CD4-positive, CD25-positive, alpha-beta regulatory T cell (primary cell): ENCODE results near the gene TNFRSF21. TPM values are rescaled to one million over a fixed set of nuclear protein-coding genes. Genes with fewer than 3 reads are reported as not detected.
A peak's percentile ranks its signal among the peaks of the same experiment; 100 is the strongest.

Experiments
- ATAC-seq, 2 donors: fragments of 150-1000 bp; cut with Tn5 transposase; one replicate each; pipeline ENCODE4 v1.10.0; 2021; ENCODE audit warnings: low read depth in 2 of 2, moderate number of reproducible peaks in 2 of 2, moderate library complexity in 1 of 2
- DNase-seq, 3 donors: peaks; one replicate each; pipeline versions ENCODE4 v3.0.0 to v3.0.0-alpha.2; 2012 to 2022; ENCODE audit warnings: mixed read lengths in 1 of 3
- H3K27ac ChIP-seq: one replicate; pipeline ENCODE4 v1.7.0; 2013; ENCODE audit warnings: mild to moderate bottlenecking, low read length; ENCODE audit not compliant: insufficient read depth, poor library complexity, severe bottlenecking
- H3K27me3 ChIP-seq: one replicate; pipeline ENCODE4 v1.7.0; 2013; ENCODE audit warnings: low read length; ENCODE audit not compliant: control insufficient read depth, insufficient read depth
- H3K36me3 ChIP-seq: one replicate; pipeline ENCODE4 v1.7.0; 2013; ENCODE audit warnings: mild to moderate bottlenecking, low read length, moderate library complexity; ENCODE audit not compliant: control insufficient read depth, insufficient read depth
- H3K4me1 ChIP-seq: 2 replicates; pipeline ENCODE4 v1.7.0; 2013; ENCODE audit warnings: mild to moderate bottlenecking, low read length; ENCODE audit not compliant: insufficient read depth, control insufficient read depth, poor library complexity, severe bottlenecking
- H3K4me3 ChIP-seq: one replicate; pipeline ENCODE4 v1.7.0; 2013; ENCODE audit warnings: low read depth, mild to moderate bottlenecking, low read length, moderate library complexity
- H3K9me3 ChIP-seq, 2 experiments: 1 replicate in 1 of 2; 2 replicates in 1 of 2; pipeline ENCODE4 v1.7.0; 2013; ENCODE audit warnings: low read length in 2 of 2, mild to moderate bottlenecking in 1 of 2, moderate library complexity in 1 of 2; ENCODE audit not compliant: control insufficient read depth in 2 of 2
- H3K27ac Mint-ChIP-seq, 3 donors: one replicate each; pipeline ENCODE4 v1.8.0; 2020 to 2022; ENCODE audit warnings: mild to moderate bottlenecking in 3 of 3, mixed read lengths in 3 of 3, moderate library complexity in 2 of 3
- H3K27me3 Mint-ChIP-seq: one replicate; pipeline ENCODE4 v1.8.0; 2022; ENCODE audit warnings: mild to moderate bottlenecking, mixed read lengths
- H3K36me3 Mint-ChIP-seq: one replicate; pipeline ENCODE4 v1.8.0; 2020; ENCODE audit warnings: mixed read lengths
- H3K4me1 Mint-ChIP-seq, 4 donors: one replicate each; pipeline ENCODE4 v1.8.0; 2020 to 2022; ENCODE audit warnings: mixed read lengths in 4 of 4, mild to moderate bottlenecking in 1 of 4
- H3K4me3 Mint-ChIP-seq, 4 donors: one replicate each; pipeline ENCODE4 v1.8.0; 2020 to 2022; ENCODE audit warnings: mild to moderate bottlenecking in 4 of 4, mixed read lengths in 4 of 4, moderate library complexity in 3 of 4
- H3K9me3 Mint-ChIP-seq, 7 donors: one replicate each; pipeline ENCODE4 v1.8.0; 2020 to 2022; ENCODE audit warnings: mixed read lengths in 7 of 7, mild to moderate bottlenecking in 3 of 7, moderate library complexity in 2 of 7
- polyA plus RNA-seq, 4 donors: library from polyadenylated mRNA; unstranded; fragments of 300-500 nt; fragmentation: Illumina TruSeq; gene quantifications; one replicate each; pipeline ENCODE4 v1.2.3, GENCODE V29; 2021
- total RNA-seq: library from RNA; stranded (reverse); gene quantifications from one replicate; pipeline ENCODE4 v1.2.3, GENCODE V29; 2022

Gene TNFRSF21
- total and polyA plus RNA-seq, 5 donors from 2014 or later = 0.15 TPM; not detected in 4

DNA sequence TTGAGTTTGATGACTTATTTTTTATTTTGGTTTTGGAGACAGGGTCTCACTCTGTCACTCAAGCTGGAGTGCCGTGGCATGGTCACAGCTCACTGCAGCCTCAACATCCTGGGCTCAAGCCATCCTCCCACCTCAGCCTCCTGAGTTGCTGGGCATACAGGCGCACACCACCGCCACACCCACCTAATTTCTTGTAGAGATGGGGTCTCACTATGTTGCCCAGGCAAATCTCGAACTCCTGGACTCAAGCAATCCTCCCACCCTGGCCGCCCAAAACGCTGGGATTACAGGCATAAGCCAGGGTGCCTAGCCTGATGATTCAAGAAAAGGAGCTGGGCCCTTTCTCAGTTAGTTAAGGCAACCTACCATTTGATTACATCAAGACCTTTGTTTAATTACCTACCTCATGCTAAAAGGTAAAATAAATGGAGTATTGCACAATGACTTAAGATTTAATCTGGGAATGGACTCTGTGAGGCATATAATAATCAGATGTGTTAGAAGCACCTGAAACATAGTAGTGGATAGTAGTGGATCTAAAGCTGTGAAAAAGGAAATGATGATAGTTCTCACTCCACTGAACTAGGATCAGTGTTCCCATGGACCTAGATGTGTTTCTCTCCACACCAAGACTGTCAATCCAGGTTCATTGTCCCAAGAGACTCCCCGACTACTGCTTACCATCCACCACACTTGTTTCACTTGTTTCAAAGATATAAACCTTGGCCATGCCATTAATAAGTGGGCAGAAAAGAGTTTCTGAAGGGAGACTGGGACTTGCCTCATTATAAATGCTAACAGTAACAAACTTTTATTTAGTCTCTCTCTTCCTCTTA lies 2.1 kb downstream of the TNFRSF21 start:
- Histone ChIP-seq H3K4me3 (no peak overlapping the region), H3K27ac (no peak overlapping the region), H3K36me3 (no peaks in the 10 kb centered on the region), H3K27me3 (peaks cover 17% of the 10 kb centered on the region), H3K9me3 (no peaks in the 10 kb centered on the region), H3K4me1 (peaks cover 14% of the 10 kb centered on the region)
- no peak overlapping the region for H3K27ac Mint-ChIP-seq
- H3K27me3 Mint-ChIP-seq = peaks cover 53% of the 10 kb centered on the region
- H3K9me3 Mint-ChIP-seq = peaks cover 0 to 2% (median 0%) of the 10 kb centered on the region in 7 donors
- peaks cover 0 to 9% (median 5%) of the 10 kb centered on the region in 4 donors for H3K4me1 Mint-ChIP-seq
- H3K4me3 Mint-ChIP-seq = peak overlapping the region in 1 of 4 donors; percentile 10
- ATAC-seq (no peak), DNase-seq (no peak)
- H3K36me3 Mint-ChIP-seq = no peaks in the 10 kb centered on the region

DNA sequence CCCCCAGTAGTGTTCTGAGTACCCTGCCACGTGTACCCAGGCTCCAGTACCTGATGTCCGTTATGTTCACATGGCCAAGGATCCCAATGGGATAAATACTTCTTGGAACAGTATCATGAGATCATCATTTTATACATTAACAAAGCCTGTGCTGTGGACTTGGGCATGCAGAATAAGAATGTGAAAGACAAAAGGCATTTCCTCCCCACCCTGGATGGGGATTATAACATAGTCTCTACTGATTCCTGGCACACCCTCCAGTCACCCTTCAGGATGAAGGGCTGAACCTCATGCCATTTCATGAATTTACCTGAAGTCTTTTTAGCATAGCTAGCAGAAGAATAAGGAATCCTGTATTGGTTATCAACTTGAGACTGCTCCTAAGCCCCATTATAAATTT lies 2.8 kb downstream of the TNFRSF21 start:
- H3K27ac ChIP-seq = no peak overlapping the region
- Mint-ChIP-seq H3K4me1 (peaks cover 0 to 9% (median 5%) of the 10 kb centered on the region in 4 donors), H3K36me3 (no peaks in the 10 kb centered on the region), H3K9me3 (peaks cover 0 to 2% (median 0%) of the 10 kb centered on the region in 7 donors), H3K27ac (no peak overlapping the region), H3K4me3 (no peak overlapping the region), H3K27me3 (peaks cover 46% of the 10 kb centered on the region)
- no peak overlapping the region for H3K4me3 ChIP-seq
- peaks cover 14% of the 10 kb centered on the region for H3K4me1 ChIP-seq
- peaks cover 15% of the 10 kb centered on the region for H3K27me3 ChIP-seq
- DNase-seq (no peak), ATAC-seq (no peak)
- H3K36me3 ChIP-seq = no peaks in the 10 kb centered on the region
- H3K9me3 ChIP-seq = no peaks in the 10 kb centered on the region

DNA sequence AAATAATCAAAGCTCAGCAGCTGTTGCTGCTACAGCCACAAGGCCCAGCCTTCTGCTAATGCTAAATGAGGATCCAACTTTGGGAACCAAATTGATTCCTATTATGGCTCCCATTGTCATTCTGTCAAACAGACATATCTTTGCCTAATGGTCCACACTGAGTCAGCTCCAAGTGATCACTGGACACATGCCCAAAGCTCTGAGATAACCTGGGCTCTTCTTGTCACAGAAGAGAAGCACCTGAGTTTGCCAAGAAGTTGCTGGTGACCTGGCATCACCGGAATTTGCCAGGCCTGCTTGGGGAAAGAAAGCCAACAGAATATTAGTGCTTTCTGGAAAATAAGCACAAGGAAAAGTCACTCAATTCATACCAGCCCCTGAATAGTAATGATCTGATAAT lies 5.8 kb downstream of the TNFRSF21 start:
- no peak overlapping the region for H3K4me3 Mint-ChIP-seq
- no peak overlapping the region for H3K27ac ChIP-seq
- no peaks in the 10 kb centered on the region for H3K36me3 Mint-ChIP-seq
- H3K27me3 ChIP-seq = peaks cover 14% of the 10 kb centered on the region
- H3K9me3 ChIP-seq = no peaks in the 10 kb centered on the region
- no peak overlapping the region for H3K27ac Mint-ChIP-seq
- DNase-seq = no peak
- peaks cover 0 to 7% (median 2%) of the 10 kb centered on the region in 4 donors for H3K4me1 Mint-ChIP-seq
- no peaks in the 10 kb centered on the region for H3K36me3 ChIP-seq
- H3K9me3 Mint-ChIP-seq = peaks cover 0 to 2% (median 0%) of the 10 kb centered on the region in 7 donors
- ATAC-seq = no peak
- H3K27me3 Mint-ChIP-seq = peaks cover 24% of the 10 kb centered on the region
- peaks cover 5% of the 10 kb centered on the region for H3K4me1 ChIP-seq
- H3K4me3 ChIP-seq = no peak overlapping the region

DNA sequence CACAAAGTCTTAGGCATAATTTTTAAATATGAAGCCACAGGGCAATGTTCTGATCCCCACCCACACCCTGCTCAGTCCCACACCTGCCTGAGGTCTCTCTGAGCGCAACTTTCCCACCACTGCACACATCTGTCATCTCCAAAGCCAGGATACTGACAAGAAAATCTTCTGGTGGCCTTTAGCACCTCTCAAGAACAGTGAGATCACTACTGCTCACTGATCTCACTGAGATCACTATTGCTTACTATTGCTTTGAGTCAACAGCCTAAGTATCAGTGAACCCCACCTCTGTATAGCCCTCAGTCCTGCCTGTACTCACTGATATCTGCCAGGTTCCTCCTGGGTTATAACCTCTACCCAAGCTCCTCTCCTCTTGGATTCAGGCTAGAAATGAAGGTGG lies 6.4 kb downstream of the TNFRSF21 start:
- H3K4me3 ChIP-seq = no peak overlapping the region
- Mint-ChIP-seq H3K27me3 (peaks cover 22% of the 10 kb centered on the region), H3K27ac (no peak overlapping the region), H3K4me1 (peaks cover 0 to 5% (median 2%) of the 10 kb centered on the region in 4 donors), H3K4me3 (no peak overlapping the region), H3K9me3 (peaks cover 0 to 2% (median 0%) of the 10 kb centered on the region in 7 donors), H3K36me3 (no peaks in the 10 kb centered on the region)
- H3K27me3 ChIP-seq = peaks cover 13% of the 10 kb centered on the region
- no peaks in the 10 kb centered on the region for H3K9me3 ChIP-seq
- DNase-seq = no peak
- H3K27ac ChIP-seq = no peak overlapping the region
- no peak for ATAC-seq
- H3K36me3 ChIP-seq = no peaks in the 10 kb centered on the region
- no peaks in the 10 kb centered on the region for H3K4me1 ChIP-seq

DNA sequence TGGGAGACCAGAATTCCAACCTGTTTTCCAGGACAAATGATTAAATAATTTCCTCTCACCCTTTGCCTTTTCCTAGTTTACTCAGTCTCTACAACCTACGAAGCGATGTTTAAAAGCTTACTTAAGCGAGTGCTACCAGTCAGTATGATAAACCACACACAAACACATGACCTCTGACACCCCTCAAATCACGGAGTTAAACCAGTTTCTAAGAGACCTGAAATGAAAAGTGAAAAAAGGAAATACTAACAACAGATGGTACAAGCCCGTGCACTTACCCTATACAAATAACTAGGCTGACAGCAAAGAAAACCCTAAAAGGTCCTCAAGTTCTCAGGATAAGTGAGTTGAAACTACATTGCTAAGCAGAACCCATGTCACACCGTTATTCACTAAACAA lies 7.7 kb downstream of the TNFRSF21 start:
- no peak overlapping the region for H3K27ac ChIP-seq
- no peaks in the 10 kb centered on the region for H3K9me3 ChIP-seq
- H3K4me1 ChIP-seq = no peaks in the 10 kb centered on the region
- Mint-ChIP-seq H3K36me3 (no peaks in the 10 kb centered on the region), H3K4me3 (no peak overlapping the region), H3K27ac (no peak overlapping the region), H3K27me3 (peaks cover 12% of the 10 kb centered on the region), H3K4me1 (no peaks in the 10 kb centered on the region), H3K9me3 (peaks cover 0 to 2% (median 0%) of the 10 kb centered on the region in 7 donors)
- DNase-seq = no peak
- no peak overlapping the region for H3K4me3 ChIP-seq
- H3K27me3 ChIP-seq = peaks cover 7% of the 10 kb centered on the region
- ATAC-seq = no peak
- H3K36me3 ChIP-seq = no peaks in the 10 kb centered on the region

DNA sequence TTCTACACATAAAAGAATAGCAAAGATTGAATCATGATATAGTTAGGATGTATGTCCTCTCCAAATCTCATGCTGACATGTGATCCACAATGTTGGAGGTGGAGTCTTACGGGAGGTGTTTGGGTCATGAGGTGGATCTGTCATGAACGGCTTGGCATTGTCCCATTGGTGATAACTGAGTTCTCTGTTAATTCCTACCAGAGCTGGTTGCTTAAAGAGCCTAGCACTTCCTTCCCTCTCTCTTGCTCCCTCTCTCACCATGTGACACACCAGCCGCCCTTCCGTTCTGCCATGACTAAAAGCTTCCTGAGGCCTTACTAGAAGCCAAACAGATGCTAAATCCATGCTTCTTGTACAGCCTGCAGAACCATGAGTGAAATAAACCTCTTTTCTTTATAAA lies 8.3 kb downstream of the TNFRSF21 start:
- no peaks in the 10 kb centered on the region for H3K36me3 ChIP-seq
- DNase-seq (no peak), ATAC-seq (no peak)
- Mint-ChIP-seq H3K4me1 (no peaks in the 10 kb centered on the region), H3K27me3 (peaks cover 12% of the 10 kb centered on the region), H3K4me3 (no peak overlapping the region), H3K9me3 (peaks cover 0 to 2% (median 0%) of the 10 kb centered on the region in 7 donors), H3K27ac (no peak overlapping the region), H3K36me3 (no peaks in the 10 kb centered on the region)
- no peaks in the 10 kb centered on the region for H3K4me1 ChIP-seq
- H3K4me3 ChIP-seq = no peak overlapping the region
- H3K9me3 ChIP-seq = no peaks in the 10 kb centered on the region
- peaks cover 7% of the 10 kb centered on the region for H3K27me3 ChIP-seq
- no peak overlapping the region for H3K27ac ChIP-seq

DNA sequence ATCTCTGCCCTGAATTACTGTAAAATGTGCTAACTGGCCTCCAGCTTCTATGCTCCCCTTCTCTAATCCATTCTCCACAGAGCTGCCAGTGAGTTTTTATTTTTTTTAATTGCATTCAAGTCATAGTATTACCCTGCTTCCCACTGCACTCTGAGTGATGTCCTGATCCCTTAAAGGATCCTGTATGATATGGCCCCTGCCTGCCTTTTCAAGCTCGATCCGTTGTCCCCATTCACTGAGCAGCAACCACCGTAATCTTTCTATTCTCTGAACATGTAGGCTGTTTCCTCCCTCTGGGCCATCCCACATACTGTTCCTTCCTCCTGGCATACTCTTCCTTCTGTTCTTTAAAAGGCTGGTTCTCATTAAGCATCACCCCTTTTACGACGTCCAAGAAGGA lies 9.3 kb downstream of the TNFRSF21 start:
- Mint-ChIP-seq H3K4me3 (no peak overlapping the region), H3K27ac (no peak overlapping the region), H3K27me3 (peaks cover 7% of the 10 kb centered on the region), H3K36me3 (no peaks in the 10 kb centered on the region), H3K4me1 (no peaks in the 10 kb centered on the region), H3K9me3 (peaks cover 0 to 2% (median 0%) of the 10 kb centered on the region in 7 donors)
- H3K27me3 ChIP-seq = peaks cover 2% of the 10 kb centered on the region
- H3K36me3 ChIP-seq = no peaks in the 10 kb centered on the region
- ATAC-seq = no peak
- no peak overlapping the region for H3K4me3 ChIP-seq
- H3K4me1 ChIP-seq = no peaks in the 10 kb centered on the region
- no peaks in the 10 kb centered on the region for H3K9me3 ChIP-seq
- H3K27ac ChIP-seq = no peak overlapping the region
- no peak for DNase-seq

DNA sequence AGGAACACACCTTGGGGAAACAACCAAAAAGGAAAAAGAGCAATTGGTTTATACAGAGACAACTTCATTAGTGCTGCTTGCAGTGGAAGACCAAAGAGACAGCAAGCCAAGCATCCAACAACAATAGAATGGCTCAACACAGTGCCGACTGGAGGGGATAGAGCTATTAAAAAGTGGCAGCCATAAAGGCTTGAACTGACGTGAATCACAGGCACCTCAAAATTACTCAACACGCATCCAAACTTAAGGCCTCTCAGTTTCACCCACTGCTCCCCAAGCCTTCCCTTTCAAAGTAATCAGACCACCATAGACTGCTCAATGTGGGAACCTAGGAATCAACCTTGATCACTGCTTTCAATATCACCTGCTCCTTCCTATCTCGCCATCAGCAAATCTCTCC lies 9.7 kb downstream of the TNFRSF21 start:
- Histone ChIP-seq H3K4me1 (no peaks in the 10 kb centered on the region), H3K27me3 (peaks cover 2% of the 10 kb centered on the region), H3K4me3 (no peak overlapping the region), H3K9me3 (no peaks in the 10 kb centered on the region), H3K36me3 (no peaks in the 10 kb centered on the region), H3K27ac (no peak overlapping the region)
- Mint-ChIP-seq H3K4me1 (no peaks in the 10 kb centered on the region), H3K27me3 (peaks cover 7% of the 10 kb centered on the region), H3K9me3 (peaks cover 0 to 2% (median 0%) of the 10 kb centered on the region in 7 donors), H3K4me3 (no peak overlapping the region), H3K36me3 (no peaks in the 10 kb centered on the region), H3K27ac (no peak overlapping the region)
- DNase-seq = no peak
- no peak for ATAC-seq
